ENCODE data around the gene CYP2E1.

- TF ChIP-seq CTCF (IDR thresholded peaks at IDR 0.05) (no peak), POLR2A (IDR thresholded peaks at IDR 0.05) (no peak)
Measured at GRCh38 chr10:133484818-133485217, 42.3 kb upstream of the CYP2E1 start.
